Measurements from ENCODE around the gene MXD3.
"Not testable (repeated sequence)": the region's sequence is repeated elsewhere in the genome, so short reads cannot be mapped to it uniquely, and the experiment has no call there.

MXD3 gene

GRCh38 chr5:177265395-177265794 lies 46.3 kb downstream of the MXD3 start:
- DNase-seq (ENCODE audit: low spot score) = no peak

GRCh38 chr5:177264178-177264577 lies 47.5 kb downstream of the MXD3 start:
- DNase-seq (ENCODE audit: low spot score) = no peak

GRCh38 chr5:177261510-177261909 lies 50.2 kb downstream of the MXD3 start:
- DNase-seq (ENCODE audit: low spot score) = no peak

GRCh38 chr5:177260961-177261360 lies 50.7 kb downstream of the MXD3 start:
- no peak for DNase-seq (ENCODE audit: low spot score)

- not testable (repeated sequence) for DNase-seq (ENCODE audit: low spot score)
Observed at GRCh38 chr5:177258711-177259110, 53.0 kb downstream of the MXD3 start.
